Activated naive CD4-positive, alpha-beta T cell treated with anti-CD3 and anti-CD28 coated beads, Interleukin-2, amount 10 ng/mL, durations not matched to agents 5 hours and 36 hours (primary cell): ENCODE measurements around the gene GNPTG. TPM values are rescaled to one million over a fixed set of nuclear protein-coding genes. Genes with fewer than 3 reads are reported as not detected.

Experiments used
- total RNA-seq, 2 experiments: library from RNA; stranded (reverse); gene quantifications; one replicate each; pipeline ENCODE4 v1.2.3, GENCODE V29; 2021

GNPTG gene
- 10 to 100 TPM; 37.3 to 40.1 TPM for total RNA-seq

DNA sequence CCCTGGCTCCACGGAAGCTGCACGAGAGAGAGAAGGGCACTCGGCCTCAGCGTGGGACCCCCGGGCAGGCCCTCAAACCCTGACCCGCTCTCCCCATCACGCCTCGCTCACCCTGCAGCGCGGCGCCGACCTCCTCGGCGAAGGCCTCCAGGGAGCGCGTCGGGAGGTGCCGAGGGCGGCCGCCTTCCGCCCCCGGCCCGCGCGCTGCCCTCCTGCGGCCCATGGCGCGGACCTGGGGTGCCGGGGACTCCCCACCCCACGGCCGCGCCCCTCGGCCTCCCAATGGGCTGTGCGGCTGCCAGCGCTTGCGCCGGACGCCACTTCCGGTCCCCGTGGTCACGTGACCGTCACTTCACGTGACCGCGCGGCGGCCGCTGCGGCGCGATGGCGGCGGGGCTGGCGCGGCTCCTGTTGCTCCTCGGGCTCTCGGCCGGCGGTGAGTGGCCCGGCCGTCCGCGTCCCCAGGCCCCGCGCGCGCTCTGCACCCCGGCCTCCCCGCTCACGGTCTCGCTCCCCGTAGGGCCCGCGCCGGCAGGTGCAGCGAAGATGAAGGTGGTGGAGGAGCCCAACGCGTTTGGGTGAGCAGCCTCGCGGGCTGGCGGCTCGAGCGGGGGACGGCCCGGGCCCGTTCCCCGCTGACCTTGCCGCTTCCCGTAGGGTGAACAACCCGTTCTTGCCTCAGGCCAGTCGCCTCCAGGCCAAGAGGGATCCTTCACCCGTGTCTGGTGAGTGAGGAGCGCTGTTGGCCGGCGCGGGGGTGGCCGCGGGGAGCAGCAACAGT lies at the start of gene GNPTG, which contains the start of gene TSR3:
TSS of gene GNPTG (plus strand) at position 350 of the 781 bp plus-strand sequence. CDS start at position 385, 35 bp downstream.
TSS of gene TSR3 (minus strand) at position 297 of the 781 bp plus-strand sequence. CDS start at position 223, 74 bp downstream.

DNA sequence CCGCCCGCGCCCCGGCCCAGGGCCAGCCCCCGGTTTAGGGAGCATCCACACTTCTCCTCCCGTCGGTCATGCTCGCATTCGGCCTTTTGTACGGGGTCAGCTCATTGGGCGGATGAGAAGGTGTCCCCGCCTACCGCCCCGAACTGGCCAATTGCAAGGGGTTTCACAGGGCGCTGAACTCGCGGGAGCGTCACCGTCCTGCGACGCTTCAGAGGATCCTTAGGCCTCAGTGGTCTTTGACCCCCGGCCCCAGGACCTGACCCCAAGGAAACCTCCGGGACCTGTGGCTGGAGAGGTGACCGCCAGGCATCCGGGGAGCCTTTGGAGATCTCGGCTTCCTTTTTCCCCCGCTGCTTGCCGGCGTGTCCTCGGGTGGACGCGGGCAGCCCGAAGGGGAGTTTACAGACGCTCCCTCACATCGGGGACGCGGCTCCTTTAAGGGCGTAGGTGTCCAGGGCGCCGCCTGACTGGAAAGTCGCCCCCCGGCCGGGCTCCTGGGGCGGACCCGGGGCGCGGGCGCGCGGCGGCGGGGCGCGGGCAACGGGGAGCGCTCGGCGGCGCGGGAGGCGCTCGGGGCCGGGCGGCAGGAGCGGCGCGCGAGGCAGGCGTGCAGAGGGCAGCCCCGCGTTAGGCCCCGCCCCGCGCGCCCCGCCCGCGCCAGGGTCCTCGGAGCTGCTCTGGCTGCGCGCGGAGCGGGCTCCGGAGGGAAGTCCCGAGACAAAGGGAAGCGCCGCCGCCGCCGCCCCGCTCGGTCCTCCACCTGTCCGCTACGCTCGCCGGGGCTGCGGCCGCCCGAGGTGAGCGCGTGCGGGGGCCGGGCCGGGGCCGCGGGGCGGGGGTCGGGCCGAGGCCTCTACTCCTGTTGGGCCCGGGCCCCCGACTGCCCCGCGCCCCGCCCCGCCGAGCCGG lies 42.5 kb upstream of the GNPTG start, which contains the start of gene UBE2I:
TSS of gene UBE2I (plus strand) at position 660 of the 909 bp plus-strand sequence. CDS start 4,395 bp downstream, outside the sequence.

DNA sequence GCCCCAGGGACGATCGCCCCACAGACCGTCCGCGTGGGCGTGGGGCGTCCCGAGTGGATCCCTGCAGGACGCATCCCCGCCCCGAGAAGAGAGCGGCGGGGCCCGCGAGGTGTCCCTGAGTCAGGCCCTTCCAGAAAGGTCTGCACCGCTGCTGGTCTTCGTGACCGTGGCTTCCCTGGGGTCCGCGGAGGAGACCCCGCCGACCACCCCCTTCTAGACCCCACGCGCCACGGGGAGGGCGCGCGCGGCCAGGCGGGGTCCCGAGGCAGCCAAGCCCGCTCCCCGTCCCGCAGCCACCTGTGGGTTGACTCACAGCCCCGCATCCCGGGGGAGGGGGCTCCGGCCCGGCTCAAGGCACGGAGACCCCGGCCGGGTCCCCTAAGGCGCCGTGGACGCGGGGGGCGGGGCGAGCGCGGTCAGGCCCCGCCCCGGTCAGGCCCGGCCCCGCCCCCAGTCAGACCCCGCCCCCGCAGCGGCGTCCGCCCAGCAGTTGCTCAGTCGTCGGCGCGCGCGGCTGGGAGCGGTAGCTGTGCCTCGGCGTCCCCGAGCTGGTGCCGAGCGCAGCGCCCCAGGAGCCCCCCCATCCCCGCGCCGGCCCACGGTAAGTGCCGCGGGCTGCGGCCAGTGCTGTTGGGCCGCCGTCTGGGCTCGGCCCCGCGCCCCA lies 18.4 kb upstream of the GNPTG start, which contains the start of gene BAIAP3:
TSS of gene BAIAP3 (plus strand) at position 497 of the 664 bp plus-strand sequence. CDS start 4,905 bp downstream, outside the sequence.

Other genes starting within 250 kb of the GNPTG start
- gene CACNA1H, start 198.8 kb upstream of the GNPTG start, total RNA-seq = 1 to 10 TPM; 1.9 TPM
- not detected for gene TPSG1, start 126.7 kb upstream of the GNPTG start, total RNA-seq
- gene TPSB2, start 121.7 kb upstream of the GNPTG start, total RNA-seq = not detected
- gene TPSAB1, start 111.2 kb upstream of the GNPTG start, total RNA-seq = not detected
- not detected for gene TPSD1, start 95.9 kb upstream of the GNPTG start, total RNA-seq
- 100 to 1,000 TPM; 165 to 201 TPM for gene UBE2I, start 42.3 kb upstream of the GNPTG start, total RNA-seq
- 1 to 10 TPM; 1.4 to 1.7 TPM for gene BAIAP3, start 18.3 kb upstream of the GNPTG start, total RNA-seq
- gene TSR3, start 53 bp upstream of the GNPTG start, total RNA-seq = 10 to 100 TPM; 34.5 to 38.1 TPM
- gene UNKL, start 62.8 kb downstream of the GNPTG start, total RNA-seq = 10 to 100 TPM; 46.5 to 51.1 TPM
- gene UQCC4, start 68.8 kb downstream of the GNPTG start, total RNA-seq = 10 to 100 TPM; 11.5 to 14.0 TPM
- gene PERCC1, start 79.1 kb downstream of the GNPTG start, total RNA-seq = under 1 TPM in 1 of 2 experiments, not detected in 1; 0.73 TPM
- gene CCDC154, start 92.6 kb downstream of the GNPTG start, total RNA-seq = 1 to 10 TPM; 2.7 to 3.7 TPM
- 10 to 100 TPM; 61.3 to 66.5 TPM for gene CLCN7, start 123.1 kb downstream of the GNPTG start, total RNA-seq
- gene PTX4, start 137.0 kb downstream of the GNPTG start, total RNA-seq = not detected
- 10 to 100 TPM; 55.8 to 58.1 TPM for gene TELO2, start 141.4 kb downstream of the GNPTG start, total RNA-seq
- gene TMEM204, start 181.7 kb downstream of the GNPTG start, total RNA-seq = 10 to 100 TPM; 64.2 to 65.7 TPM